B cell (primary cell): ENCODE measurements around the gene IL1RAPL1. TPM values are rescaled to one million over a fixed set of nuclear protein-coding genes. Genes with fewer than 3 reads are reported as not detected.

Experiments used
- ATAC-seq: fragments of 200-7000 bp; cut with Tn5 transposase; one replicate; pipeline ENCODE4 v1.10.0; 2021; ENCODE audit warnings: low read depth, mild to moderate bottlenecking, moderate number of reproducible peaks, moderate library complexity
- CTCF ChIA-PET: fragments of 350-600 bp; sonication (Branson Sonifier 250); formaldehyde crosslinking; loops from one replicate; lab custom pipeline; 2021; ENCODE audit warnings: antibody characterized with exemption, inconsistent platforms; lab: Charles Lee
- POLR2A ChIA-PET: fragments of 350-600 bp; sonication (Branson Sonifier 250); formaldehyde crosslinking; loops from one replicate; lab custom pipeline; 2021; ENCODE audit warnings: antibody characterized with exemption; lab: Charles Lee
- DNase-seq: peaks from one replicate; pipeline ENCODE4 v3.0.0; 2013
- H2AFZ ChIP-seq: 2 replicates; pipeline ENCODE4 v1.6.1; 2012; ENCODE audit warnings: mild to moderate bottlenecking, low read depth, low read length; ENCODE audit not compliant: insufficient read depth, poor library complexity, severe bottlenecking
- H3K27ac ChIP-seq, 2 donors: 1 replicate in 1 of 2; 2 replicates in 1 of 2; pipeline ENCODE4 v1.5.1; 2012 to 2013; ENCODE audit warnings: low read length in 2 of 2, mild to moderate bottlenecking in 2 of 2, moderate library complexity in 1 of 2
- H3K27me3 ChIP-seq, 4 experiments: fragments of 200-600 bp in 1 of 4; sonication (generic) in 1 of 4; replicated peaks in 1 of 4; 1 replicate in 2 of 4; 2 replicates in 2 of 4; pipeline versions ENCODE4 v1.6.1 to v1.7.0; 2013 to 2016; ENCODE audit warnings: low read length in 3 of 4, mild to moderate bottlenecking in 2 of 4, mixed read lengths in 1 of 4, moderate library complexity in 1 of 4; ENCODE audit not compliant: insufficient read depth in 4 of 4, control insufficient read depth in 3 of 4; ENCODE audit errors: control extremely low read depth in 1 of 4
- H3K36me3 ChIP-seq, 2 experiments: replicated peaks in 1 of 2; 1 replicate in 1 of 2; 2 replicates in 1 of 2; pipeline versions ENCODE4 v1.6.1 to v1.7.1; 2013; ENCODE audit warnings: low read length in 1 of 2; ENCODE audit not compliant: insufficient read depth in 2 of 2, control insufficient read depth in 1 of 2; ENCODE audit errors: control extremely low read depth in 1 of 2, extremely low read depth in 1 of 2
- H3K4me1 ChIP-seq, 2 donors: fragments of 200-600 bp in 1 of 2; sonication (generic) in 1 of 2; 1 replicate in 1 of 2; 2 replicates in 1 of 2; pipeline versions ENCODE4 v1.5.1 to v1.6.1; 2013 to 2017; ENCODE audit warnings: low read length in 2 of 2; ENCODE audit not compliant: control insufficient read depth in 2 of 2, insufficient read depth in 2 of 2
- H3K4me2 ChIP-seq: replicated peaks from 2 replicates; pipeline ENCODE3; 2012; ENCODE audit warnings: mild to moderate bottlenecking, low read depth, low read length; ENCODE audit not compliant: poor library complexity, severe bottlenecking
- H3K4me3 ChIP-seq, 5 experiments: fragments of 200-600 bp in 1 of 5; sonication (generic) in 1 of 5; 1 replicate in 3 of 5; 2 replicates in 2 of 5; pipeline versions ENCODE4 v1.5.1 to v1.7.0; 2011 to 2016; ENCODE audit warnings: low read length in 4 of 5, mild to moderate bottlenecking in 4 of 5, low read depth in 2 of 5, control low read depth in 1 of 5, moderate library complexity in 1 of 5; ENCODE audit not compliant: insufficient read depth in 1 of 5; ENCODE audit errors: control extremely low read depth in 1 of 5, extremely low read depth in 1 of 5
- H3K79me2 ChIP-seq: fragments of 200-600 bp; sonication (generic); one replicate; pipeline ENCODE4 v1.6.0; 2016; ENCODE audit warnings: low read length; ENCODE audit not compliant: control insufficient read depth, insufficient read depth
- H3K9ac ChIP-seq: fragments of 200-600 bp; sonication (generic); 2 replicates; pipeline ENCODE4 v1.6.1; 2017; ENCODE audit warnings: mild to moderate bottlenecking, low read length, moderate library complexity
- H3K9me3 ChIP-seq, 3 donors: one replicate each; pipeline versions ENCODE4 v1.6.1 to v1.7.1; 2013; ENCODE audit warnings: low read length in 2 of 3; ENCODE audit not compliant: control insufficient read depth in 2 of 3, insufficient read depth in 1 of 3; ENCODE audit errors: control extremely low read depth in 1 of 3
- H4K20me1 ChIP-seq: 2 replicates; pipeline ENCODE4 v1.6.0; 2012; ENCODE audit warnings: mild to moderate bottlenecking, low read length; ENCODE audit not compliant: insufficient read depth, control insufficient read depth, poor library complexity, severe bottlenecking
- H3K27ac Mint-ChIP-seq: one replicate; pipeline ENCODE4 v1.8.0; 2021; ENCODE audit warnings: mixed read lengths
- H3K27me3 Mint-ChIP-seq: one replicate; pipeline ENCODE4 v1.8.0; 2021; ENCODE audit warnings: mixed read lengths
- H3K4me1 Mint-ChIP-seq: one replicate; pipeline ENCODE4 v1.8.0; 2021; ENCODE audit warnings: mixed read lengths
- H3K4me3 Mint-ChIP-seq: one replicate; pipeline ENCODE4 v1.8.0; 2021; ENCODE audit warnings: mixed read lengths
- H3K9me3 Mint-ChIP-seq: one replicate; pipeline ENCODE4 v1.8.0; 2022; ENCODE audit warnings: mixed read lengths; ENCODE audit not compliant: insufficient read depth
- EZH2 ChIP-seq: IDR thresholded peaks from 2 replicates; pipeline ENCODE4 v1.6.1; 2012; ENCODE audit warnings: borderline replicate concordance, low read depth, mild to moderate bottlenecking, moderate library complexity, low read length; ENCODE audit not compliant: insufficient read depth, poor library complexity, severe bottlenecking
- WGBS: methylation state at CpG from one replicate; pipeline ENCODE4 v1.1.5; 2013; ENCODE audit warnings: missing lambda C conversion rate; ENCODE audit not compliant: insufficient coverage; 5-methylcytosine and 5-hydroxymethylcytosine counted together
- intact Hi-C: fragments of 100-400 bp; cut with micrococcal nuclease; formaldehyde crosslinking; loops from one replicate; pipeline ENCODE4 v1.10.0; 2022
- polyA plus RNA-seq: library from polyadenylated mRNA; depleted of rRNA; stranded (reverse); fragments of >200 nt; gene quantifications from 2 replicates; pipeline ENCODE4 v1.2.3, GENCODE V29; 2012
- total RNA-seq, 2 donors: library from RNA; stranded (reverse); fragments of 120-200 nt in 1 of 2; gene quantifications; 1 replicate in 1 of 2; 2 replicates in 1 of 2; pipeline versions ENCODE4 v1.2.3 to v1.2.4, GENCODE V29; 2013 to 2022
- TF ChIP-seq, protein P1 (sequence below): fragments of 200-600 bp; IDR thresholded peaks from one replicate; pipeline ENCODE4 v1.8.0; 2022; ENCODE audit warnings: antibody characterized with exemption, mild to moderate bottlenecking

Gene IL1RAPL1
- total and polyA plus RNA-seq, 2 donors (not counting 1 experiment from before 2014, with no cell fraction given), result not detected

DNA sequence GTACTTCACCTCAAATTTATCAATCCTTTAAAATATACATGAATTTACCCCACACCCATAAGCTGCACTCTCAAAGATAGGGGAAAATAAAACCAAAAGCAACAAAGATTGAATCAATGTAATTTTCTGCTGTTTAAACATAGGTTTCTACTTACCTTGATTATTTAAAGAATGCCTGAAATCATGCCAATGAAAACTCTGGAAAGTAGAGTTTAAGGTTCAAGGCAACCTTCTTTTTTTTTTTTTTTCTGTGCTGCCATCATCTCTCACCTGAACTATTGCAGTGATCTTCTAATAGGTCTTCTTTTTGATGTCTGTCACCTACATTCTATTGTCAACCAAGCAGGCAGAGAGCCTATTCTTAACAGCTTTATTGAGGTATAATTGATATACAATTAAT is 682.1 kb downstream of the IL1RAPL1 start:
- ATAC-seq, result no peak
- Histone ChIP-seq H3K27ac (no peak overlapping the region), H3K4me2 (no peak overlapping the region), H2AFZ (no peak overlapping the region), H3K79me2 (no peaks in the 10 kb centered on the region), H4K20me1 (no peaks in the 10 kb centered on the region), H3K9ac (no peak overlapping the region), H3K4me3 (no peak overlapping the region), H3K27me3 (no peaks in the 10 kb centered on the region), H3K36me3 (no peaks in the 10 kb centered on the region), H3K4me1 (no peaks in the 10 kb centered on the region), H3K9me3 (peaks cover 0 to 5% (median 0%) of the 10 kb centered on the region in 3 donors)
- Mint-ChIP-seq H3K4me3 (no peak overlapping the region), H3K27ac (no peak overlapping the region), H3K9me3 (no peaks in the 10 kb centered on the region), H3K27me3 (no peaks in the 10 kb centered on the region), H3K4me1 (no peaks in the 10 kb centered on the region)
- intact Hi-C loops, result no loop called here
- TF ChIP-seq EZH2, result no peak
- TF ChIP-seq, protein P1, sequence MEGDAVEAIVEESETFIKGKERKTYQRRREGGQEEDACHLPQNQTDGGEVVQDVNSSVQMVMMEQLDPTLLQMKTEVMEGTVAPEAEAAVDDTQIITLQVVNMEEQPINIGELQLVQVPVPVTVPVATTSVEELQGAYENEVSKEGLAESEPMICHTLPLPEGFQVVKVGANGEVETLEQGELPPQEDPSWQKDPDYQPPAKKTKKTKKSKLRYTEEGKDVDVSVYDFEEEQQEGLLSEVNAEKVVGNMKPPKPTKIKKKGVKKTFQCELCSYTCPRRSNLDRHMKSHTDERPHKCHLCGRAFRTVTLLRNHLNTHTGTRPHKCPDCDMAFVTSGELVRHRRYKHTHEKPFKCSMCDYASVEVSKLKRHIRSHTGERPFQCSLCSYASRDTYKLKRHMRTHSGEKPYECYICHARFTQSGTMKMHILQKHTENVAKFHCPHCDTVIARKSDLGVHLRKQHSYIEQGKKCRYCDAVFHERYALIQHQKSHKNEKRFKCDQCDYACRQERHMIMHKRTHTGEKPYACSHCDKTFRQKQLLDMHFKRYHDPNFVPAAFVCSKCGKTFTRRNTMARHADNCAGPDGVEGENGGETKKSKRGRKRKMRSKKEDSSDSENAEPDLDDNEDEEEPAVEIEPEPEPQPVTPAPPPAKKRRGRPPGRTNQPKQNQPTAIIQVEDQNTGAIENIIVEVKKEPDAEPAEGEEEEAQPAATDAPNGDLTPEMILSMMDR, result no peak
- DNase-seq, result no peak
- ChIA-PET CTCF (no interaction called here), POLR2A (no interaction called here)

DNA sequence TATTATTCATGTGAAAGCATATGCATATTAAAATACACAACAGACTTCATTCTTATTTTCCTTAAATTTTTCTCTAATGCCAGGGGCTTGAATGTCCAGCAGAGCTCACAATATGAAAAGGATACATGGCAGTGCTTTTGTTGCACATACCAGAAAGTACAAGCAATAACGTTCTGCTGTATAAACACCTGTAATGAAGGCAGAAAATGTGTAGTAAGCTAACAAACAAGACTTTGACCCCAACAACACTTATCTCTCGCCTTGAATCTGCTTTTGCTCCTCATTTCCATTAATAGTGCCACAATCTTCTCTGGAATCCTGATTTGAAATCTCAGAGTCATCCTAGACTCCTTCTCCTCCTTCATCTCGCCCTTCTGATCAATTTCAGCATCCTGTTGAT is 687.3 kb downstream of the IL1RAPL1 start:
- H3K36me3 ChIP-seq, result no peaks in the 10 kb centered on the region
- no peaks in the 10 kb centered on the region for H3K4me1 Mint-ChIP-seq
- H3K27ac ChIP-seq, result no peak overlapping the region
- TF ChIP-seq, protein P1, result no peak
- TF ChIP-seq EZH2, result no peak
- H3K4me3 ChIP-seq, result no peak overlapping the region
- no peaks in the 10 kb centered on the region for H4K20me1 ChIP-seq
- H2AFZ ChIP-seq, result no peak overlapping the region
- ATAC-seq, result no peak
- H3K9me3 ChIP-seq, result peaks cover 0 to 5% (median 0%) of the 10 kb centered on the region in 3 donors
- no peaks in the 10 kb centered on the region for H3K27me3 ChIP-seq
- no peak overlapping the region for H3K27ac Mint-ChIP-seq
- H3K4me1 ChIP-seq, result no peaks in the 10 kb centered on the region
- CTCF ChIA-PET, result no interaction called here
- no peak overlapping the region for H3K4me2 ChIP-seq
- no peak for DNase-seq
- H3K4me3 Mint-ChIP-seq, result no peak overlapping the region
- intact Hi-C loops, result no loop called here
- no peak overlapping the region for H3K9ac ChIP-seq
- POLR2A ChIA-PET, result no interaction called here
- WGBS, result 40% methylated on average over 1 of the region's 3 CpGs
- peaks cover 2% of the 10 kb centered on the region for H3K9me3 Mint-ChIP-seq
- no peaks in the 10 kb centered on the region for H3K27me3 Mint-ChIP-seq
- H3K79me2 ChIP-seq, result no peaks in the 10 kb centered on the region
